Smooth muscle cell of bladder (primary cell): Measurements from ENCODE around the gene NCOA4. TPM values are rescaled to one million over a fixed set of nuclear protein-coding genes. Genes with fewer than 3 reads are reported as not detected.

Experiments
- total RNA-seq: library from RNA; depleted of rRNA; stranded (reverse); fragments of >200 nt; gene quantifications from 2 replicates; pipeline ENCODE4 v1.2.3, GENCODE V29; 2014

NCOA4 gene
- total RNA-seq = 208 and 235 TPM in 2 replicates

GRCh38 chr10:46030091-46030937 lies at the start of gene NCOA4:
NCOA4 (minus strand) TSS chr10:46030623; CDS start chr10:46016680, 13,943 bp downstream.

GRCh38 chr10:46046261-46046660 lies 15.8 kb upstream of the NCOA4 start, which contains the start of gene MSMB:
MSMB (minus strand) TSS chr10:46046269; CDS start chr10:46046237, 32 bp downstream.

GRCh38 chr10:45972106-45972812 lies 58.2 kb downstream of the NCOA4 start, which contains the start of gene TIMM23:
TIMM23 (plus strand) TSS chr10:45972489; CDS start chr10:45972625, 136 bp downstream.

Other genes with a start within 250 kb of the NCOA4 start
- gene AGAP4, start 183.1 kb downstream of the NCOA4 start, total RNA-seq = 2.0 and 3.2 TPM in 2 replicates
- gene TIMM23, start 58.1 kb downstream of the NCOA4 start, total RNA-seq = 71.3 and 83.0 TPM in 2 replicates
- not detected in 2 replicates for gene MSMB, start 15.6 kb upstream of the NCOA4 start, total RNA-seq